Measurements from ENCODE around the gene CPSF4. TPM values are rescaled to one million over a fixed set of nuclear protein-coding genes. Genes with fewer than 3 reads are reported as not detected.

CPSF4 gene
- polyA plus RNA-seq, 1 donor from 2014 or later: 209 TPM

- H3F3A ChIP-seq (ENCODE audit: insufficient read depth, low read length, poor library complexity, severe bottlenecking): peaks cover under 1% of the 10 kb centered on the region
- H3K27ac ChIP-seq (ENCODE audit: low read length): no peak overlapping the region
- peaks cover 32% of the 10 kb centered on the region for H3K79me2 ChIP-seq (replicated peaks; ENCODE audit: insufficient read depth, low read length)
- H4K20me1 ChIP-seq (ENCODE audit: insufficient read depth): no peaks in the 10 kb centered on the region
- H2AFZ ChIP-seq (ENCODE audit: low read depth, low read length): no peak overlapping the region
- TF ChIP-seq TAF1 (IDR thresholded peaks at IDR 0.05; ENCODE audit: low read depth) (no peak), MXI1 (conservative IDR thresholded peaks at IDR 0.05; ENCODE audit: poor library complexity, severe bottlenecking) (no peak), POLR2AphosphoS5 (IDR thresholded peaks at IDR 0.05) (no peak), EZH2 (IDR thresholded peaks at IDR 0.05; ENCODE audit: borderline replicate concordance, insufficient read depth, low read length, poor library complexity, severe bottlenecking) (no peak), CTCF (IDR thresholded peaks at IDR 0.05; ENCODE audit: poor library complexity, severe bottlenecking) (no peak), REST (IDR thresholded peaks at IDR 0.05; ENCODE audit: borderline replicate concordance) (no peak), SMC3 (conservative IDR thresholded peaks at IDR 0.05; ENCODE audit: poor library complexity) (no peak), EP300 (conservative IDR thresholded peaks at IDR 0.05; ENCODE audit: poor library complexity, severe bottlenecking) (no peak), RAD21 (conservative IDR thresholded peaks at IDR 0.05) (no peak)
- H3K9ac ChIP-seq (ENCODE audit: low read length): no peak overlapping the region
- H3K4me2 ChIP-seq (ENCODE audit: low read length): no peak overlapping the region
- no peaks in the 10 kb centered on the region for H3K9me3 ChIP-seq (ENCODE audit: low read length)
- H3K9me2 ChIP-seq (ENCODE audit: insufficient read depth, low read length): no peaks in the 10 kb centered on the region
- H3K27me3 ChIP-seq (ENCODE audit: insufficient read depth, low read depth, low read length): no peaks in the 10 kb centered on the region
- no peak overlapping the region for H3K4me3 ChIP-seq (ENCODE audit: low read length)
- H3K36me3 ChIP-seq (ENCODE audit: insufficient read depth, low read length): no peaks in the 10 kb centered on the region
Measured at GRCh38 chr7:99404235-99404976, 34.3 kb upstream of the CPSF4 start.

GRCh38 chr7:99404977-99405320, 33.8 kb upstream of the CPSF4 start:
- Histone ChIP-seq H3K4me2 (ENCODE audit: low read length) (no peak overlapping the region), H3K27ac (ENCODE audit: low read length) (no peak overlapping the region), H3K27me3 (ENCODE audit: insufficient read depth, low read depth, low read length) (no peaks in the 10 kb centered on the region), H2AFZ (ENCODE audit: low read depth, low read length) (no peak overlapping the region), H4K20me1 (ENCODE audit: insufficient read depth) (no peaks in the 10 kb centered on the region), H3K4me3 (ENCODE audit: low read length) (no peak overlapping the region), H3K9me2 (ENCODE audit: insufficient read depth, low read length) (no peaks in the 10 kb centered on the region), H3F3A (ENCODE audit: insufficient read depth, low read length, poor library complexity, severe bottlenecking) (peaks cover 3% of the 10 kb centered on the region), H3K36me3 (ENCODE audit: insufficient read depth, low read length) (no peaks in the 10 kb centered on the region), H3K79me2 (replicated peaks; ENCODE audit: insufficient read depth, low read length) (peaks cover 38% of the 10 kb centered on the region), H3K9me3 (ENCODE audit: low read length) (no peaks in the 10 kb centered on the region), H3K9ac (ENCODE audit: low read length) (no peak overlapping the region)
- TF ChIP-seq MXI1 (conservative IDR thresholded peaks at IDR 0.05; ENCODE audit: poor library complexity, severe bottlenecking) (no peak), EP300 (conservative IDR thresholded peaks at IDR 0.05; ENCODE audit: poor library complexity, severe bottlenecking) (no peak), RAD21 (conservative IDR thresholded peaks at IDR 0.05) (no peak), POLR2AphosphoS5 (IDR thresholded peaks at IDR 0.05) (no peak), CTCF (IDR thresholded peaks at IDR 0.05; ENCODE audit: poor library complexity, severe bottlenecking) (no peak), EZH2 (IDR thresholded peaks at IDR 0.05; ENCODE audit: borderline replicate concordance, insufficient read depth, low read length, poor library complexity, severe bottlenecking) (no peak), TAF1 (IDR thresholded peaks at IDR 0.05; ENCODE audit: low read depth) (no peak), SMC3 (conservative IDR thresholded peaks at IDR 0.05; ENCODE audit: poor library complexity) (no peak), REST (IDR thresholded peaks at IDR 0.05; ENCODE audit: borderline replicate concordance) (no peak)

All from neural cell (in vitro differentiated cells).